DMS114 treated with DMSO at 0.1 percent for 48 hours (cell line): ENCODE data around the gene GP1BB.
A peak's percentile ranks its signal among the peaks of the same experiment; 100 is the strongest.

Experiments used
- DNase-seq: peaks from one replicate; lab custom pipeline; 2025; ENCODE audit not compliant: unreplicated experiment; lab: John Stamatoyannopoulos, UW

Gene GP1BB

GRCh38 chr22:19713650-19714311, 9.6 kb upstream of the GP1BB start:
- no peak for DNase-seq

- no peak for DNase-seq
These were observed 8.8 kb upstream of the GP1BB start, which contains the start of gene SEPTIN5 for GRCh38 chr22:19714312-19715187. Gene SEPTIN5, plus strand, starts transcription at chr22:19714503. Its CDS starts 86 bp downstream, at chr22:19714589.

DNA sequence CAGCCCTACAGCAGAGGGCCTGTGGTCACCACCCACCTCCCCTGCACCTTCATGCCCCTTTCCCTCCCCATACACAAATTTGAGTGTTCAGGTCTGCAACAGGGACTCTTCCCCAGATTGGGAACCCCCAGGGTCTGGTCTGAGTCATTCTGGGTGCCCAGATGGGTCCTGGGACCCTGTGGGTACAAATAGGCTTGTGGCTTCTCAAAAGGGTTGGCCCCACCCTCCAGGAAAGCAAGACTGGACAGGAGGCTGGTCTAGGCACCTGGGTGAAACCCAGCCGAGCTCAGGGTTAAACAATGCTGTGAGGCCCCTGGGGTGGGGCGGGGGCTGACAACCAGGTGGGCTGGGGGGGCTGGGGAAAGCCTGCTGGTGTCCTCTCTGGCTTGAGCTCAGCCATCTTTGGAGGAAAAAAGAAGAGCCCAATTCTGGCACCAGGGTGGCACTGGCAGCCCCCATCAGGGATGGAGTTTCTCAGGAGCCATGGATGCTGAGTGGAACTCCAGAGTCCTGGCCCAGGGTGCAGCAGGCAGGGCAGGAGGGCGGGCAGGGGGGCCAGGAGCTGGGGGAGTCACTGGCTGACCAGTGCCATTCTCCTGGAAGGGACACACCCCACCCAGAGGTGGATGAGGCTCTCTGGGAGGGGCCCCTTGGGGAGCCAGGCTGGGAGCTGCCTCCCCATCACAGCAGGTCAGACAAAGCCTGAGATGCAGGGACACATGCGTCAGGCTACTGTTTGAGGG, 8.0 kb upstream of the GP1BB start:
- no peak for DNase-seq

DNA sequence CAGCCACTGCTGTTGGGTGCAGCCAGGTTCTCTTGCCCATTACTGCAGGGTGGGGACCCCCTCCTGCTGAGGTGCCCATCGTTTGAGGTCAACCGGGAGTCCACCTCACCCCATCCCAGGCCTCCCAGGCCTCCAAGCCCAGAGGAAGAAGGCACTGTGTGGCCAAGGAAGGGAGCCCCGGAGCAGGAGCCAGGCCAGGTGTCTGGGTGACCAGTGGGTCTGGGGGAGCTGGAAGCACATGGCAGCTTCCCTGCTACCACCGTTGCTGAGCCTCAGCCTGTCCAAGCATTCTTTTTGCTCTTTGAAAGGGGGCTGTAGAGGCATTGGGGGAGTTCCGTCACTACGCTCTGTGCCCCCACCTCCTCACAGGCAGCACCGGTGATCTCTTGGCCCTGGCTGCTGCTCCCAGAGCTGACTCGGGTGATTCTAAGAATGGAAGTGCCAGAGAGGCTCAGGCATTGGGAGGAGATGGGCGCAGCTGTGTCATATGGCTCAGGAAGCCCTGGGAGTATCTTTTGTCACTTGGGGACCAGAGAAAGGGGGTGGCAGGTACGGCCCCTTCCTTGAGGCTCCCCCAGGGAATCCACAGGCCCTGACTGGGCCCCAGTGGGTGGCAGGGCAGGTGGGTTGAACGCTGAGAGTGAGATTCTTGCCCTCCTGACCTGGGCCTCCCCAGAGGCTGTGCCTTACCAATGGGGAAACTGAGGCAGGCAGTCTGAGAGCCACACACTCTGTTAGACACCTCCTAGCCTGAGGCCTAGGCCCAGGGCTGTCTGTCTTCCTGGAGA, 7.1 kb upstream of the GP1BB start:
- no peak for DNase-seq

DNA sequence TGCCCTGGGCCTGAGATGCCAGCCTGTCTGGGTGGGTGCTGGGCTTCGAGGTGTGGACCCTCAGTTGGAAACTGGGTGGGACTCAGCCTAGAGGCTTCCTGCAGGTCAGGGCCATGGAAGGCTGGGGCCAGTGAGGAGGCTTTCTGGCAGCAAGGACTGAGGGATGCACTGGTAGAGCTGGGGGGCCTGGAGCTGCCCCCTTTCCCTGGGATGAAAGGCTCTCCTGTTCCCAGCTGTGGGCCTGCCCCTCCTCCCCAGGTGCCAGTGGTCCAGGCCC, 6.6 kb upstream of the GP1BB start:
- no peak for DNase-seq

GRCh38 chr22:19717181-19717580, 6.2 kb upstream of the GP1BB start:
- no peak for DNase-seq

- DNase-seq, result peak; percentile 19
These were observed 5.5 kb upstream of the GP1BB start for GRCh38 chr22:19717691-19718455.

DNA sequence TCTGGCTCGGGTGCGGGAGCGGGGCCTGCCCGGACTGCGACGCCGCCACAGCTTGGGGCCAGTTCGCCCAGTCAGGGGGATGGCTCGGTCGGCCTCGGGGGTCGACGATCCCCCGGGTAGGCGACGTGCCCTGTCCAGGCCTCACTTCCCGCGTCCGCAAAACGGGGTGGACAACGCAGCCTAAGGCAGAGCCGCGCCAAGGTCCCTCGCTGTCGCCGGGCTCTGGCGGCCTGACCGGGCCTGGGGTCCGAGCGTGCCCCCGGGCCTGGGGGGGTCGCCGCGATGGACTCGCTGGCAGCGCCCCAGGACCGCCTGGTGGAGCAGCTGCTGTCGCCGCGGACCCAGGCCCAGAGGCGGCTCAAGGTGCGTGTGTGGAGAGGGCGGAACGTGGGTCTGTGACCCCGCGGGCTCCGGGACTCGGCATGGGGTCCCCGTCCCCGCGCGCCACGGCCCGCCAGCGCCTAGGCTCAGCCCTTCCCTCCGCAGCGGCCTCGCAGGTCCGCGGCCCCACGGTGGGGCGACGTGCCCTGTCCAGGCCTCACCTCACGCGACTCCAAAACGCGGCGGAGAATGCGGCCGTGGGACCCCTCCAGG, 4.8 kb upstream of the GP1BB start:
- no peak for DNase-seq

DNA sequence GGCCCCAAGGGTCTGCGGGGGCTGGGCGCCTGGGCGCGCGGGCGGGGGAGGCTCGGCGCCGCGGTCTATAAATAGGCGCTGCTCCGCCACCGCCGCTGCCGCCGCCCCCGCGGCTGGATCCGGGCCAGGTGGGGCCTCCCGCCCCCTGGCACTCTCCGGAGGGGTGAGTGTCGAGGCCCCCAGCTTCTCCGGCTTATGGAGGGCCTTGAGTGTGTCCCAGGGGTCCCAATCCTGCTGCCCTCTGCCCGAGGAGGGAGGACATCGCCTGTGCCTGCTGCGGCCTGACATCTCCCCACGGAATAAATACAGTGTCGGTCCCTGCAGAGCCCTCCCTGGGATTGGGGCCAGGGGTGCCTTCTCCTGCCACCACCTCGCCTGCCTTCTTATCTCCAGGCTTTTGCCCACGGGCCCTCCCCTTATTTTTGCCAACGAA, 4.3 kb upstream of the GP1BB start:
- DNase-seq, result no peak

DNA sequence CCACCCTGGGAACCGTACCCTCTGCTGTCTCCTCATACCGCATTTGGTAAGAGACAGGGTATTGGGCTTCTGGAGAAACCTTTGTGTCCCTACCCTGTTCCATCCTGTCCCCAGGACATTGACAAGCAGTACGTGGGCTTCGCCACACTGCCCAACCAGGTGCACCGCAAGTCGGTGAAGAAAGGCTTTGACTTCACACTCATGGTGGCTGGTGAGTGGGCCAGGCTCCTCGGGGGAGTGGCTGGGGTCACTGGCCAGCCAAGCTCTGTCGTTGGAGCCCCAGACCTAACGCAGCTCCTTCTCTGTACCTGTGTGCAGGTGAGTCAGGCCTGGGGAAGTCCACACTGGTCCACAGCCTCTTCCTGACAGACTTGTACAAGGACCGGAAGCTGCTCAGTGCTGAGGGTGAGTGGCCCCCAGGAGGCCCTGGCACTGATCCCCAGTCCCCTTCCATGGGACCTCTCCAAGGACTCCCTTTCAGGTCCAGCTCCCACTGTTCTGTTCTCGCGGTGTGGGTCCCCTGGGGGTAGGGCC, 3.8 kb upstream of the GP1BB start:
- no peak for DNase-seq

DNA sequence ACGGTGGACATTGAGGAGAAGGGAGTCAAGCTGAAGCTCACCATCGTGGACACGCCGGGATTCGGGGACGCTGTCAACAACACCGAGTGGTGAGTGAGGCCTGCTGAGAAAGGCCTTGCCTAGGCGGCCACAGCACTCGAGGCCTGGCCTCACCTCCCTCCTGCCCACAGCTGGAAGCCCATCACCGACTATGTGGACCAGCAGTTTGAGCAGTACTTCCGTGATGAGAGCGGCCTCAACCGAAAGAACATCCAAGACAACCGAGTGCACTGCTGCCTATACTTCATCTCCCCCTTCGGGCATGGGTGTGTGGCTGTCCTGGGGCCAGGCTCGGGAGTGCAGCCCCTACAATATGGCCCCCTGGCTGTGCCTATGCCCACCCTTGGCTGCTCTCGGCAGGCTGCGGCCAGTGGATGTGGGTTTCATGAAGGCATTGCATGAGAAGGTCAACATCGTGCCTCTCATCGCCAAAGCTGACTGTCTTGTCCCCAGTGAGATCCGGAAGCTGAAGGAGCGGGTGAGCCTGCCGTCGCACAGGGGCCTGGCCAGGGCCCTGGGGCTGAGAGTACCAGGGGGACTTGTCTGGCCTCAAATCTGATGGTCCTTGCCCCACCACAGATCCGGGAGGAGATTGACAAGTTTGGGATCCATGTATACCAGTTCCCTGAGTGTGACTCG, 3.0 kb upstream of the GP1BB start:
- DNase-seq, result no peak

GRCh38 chr22:19720999-19721329, 2.4 kb upstream of the GP1BB start:
- DNase-seq, result no peak

- DNase-seq, result no peak
These were observed 1.8 kb upstream of the GP1BB start for GRCh38 chr22:19721330-19722177.

DNA sequence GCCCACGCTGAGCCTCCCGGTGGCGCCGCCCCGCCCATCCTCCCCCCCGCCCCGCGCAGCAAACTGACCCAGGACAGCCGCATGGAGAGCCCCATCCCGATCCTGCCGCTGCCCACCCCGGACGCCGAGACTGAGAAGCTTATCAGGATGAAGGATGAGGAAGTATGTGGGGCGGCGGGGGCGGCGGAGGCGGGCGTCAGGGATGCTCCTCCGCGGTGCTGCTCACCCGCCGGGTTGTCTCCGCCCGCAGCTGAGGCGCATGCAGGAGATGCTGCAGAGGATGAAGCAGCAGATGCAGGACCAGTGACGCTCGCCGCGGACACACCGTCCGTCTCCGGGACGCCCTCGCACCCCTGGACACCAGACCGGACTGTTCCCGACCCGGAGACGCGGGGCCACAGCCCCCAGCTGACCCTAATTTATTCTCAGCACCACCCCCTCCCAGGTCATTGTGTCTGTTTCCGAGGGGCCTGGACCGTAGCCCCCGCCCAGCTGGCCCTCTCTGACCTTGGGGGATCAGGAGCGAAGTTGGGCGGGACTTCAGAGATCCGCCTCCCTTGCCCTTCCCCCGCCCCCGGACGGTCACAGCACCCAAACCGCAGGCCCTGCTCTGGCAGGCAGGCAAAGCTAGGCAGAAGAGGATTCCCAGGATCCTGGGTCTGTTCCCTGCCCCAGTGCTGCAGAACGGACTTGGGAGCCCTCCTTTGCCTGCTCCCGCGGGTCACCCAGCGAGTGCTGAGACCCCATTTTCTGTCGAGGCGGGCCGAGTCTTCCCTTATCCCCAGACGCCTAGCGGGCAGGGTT, 959 bp upstream of the GP1BB start:
- no peak for DNase-seq

DNA sequence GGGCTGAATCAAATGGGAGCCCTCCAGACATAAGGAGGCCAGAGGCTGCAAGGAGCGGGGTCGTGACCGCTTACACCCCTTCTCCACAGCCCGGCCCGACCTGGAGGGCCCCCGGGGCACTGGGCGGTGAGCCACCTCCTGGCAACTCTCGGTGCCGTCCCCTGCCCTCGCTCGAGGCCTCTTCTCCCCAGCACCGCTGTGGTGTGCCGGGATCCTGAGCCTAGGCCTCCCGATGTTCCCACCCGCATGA, 432 bp upstream of the GP1BB start:
- DNase-seq, result no peak

GRCh38 chr22:19723983-19724827, 866 bp downstream of the GP1BB start:
- no peak for DNase-seq
